HepG2 (cell line): ENCODE measurements around the gene HLF. TPM values are rescaled to one million over a fixed set of nuclear protein-coding genes. Genes with fewer than 3 reads are reported as not detected.

Experiments used
- CHCHD3 ChIP-seq: sonication (generic); formaldehyde crosslinking; IDR thresholded peaks from 2 replicates; pipeline ENCODE4 v1.8.0; 2022; ENCODE audit warnings: mild to moderate bottlenecking, missing genetic modification reagents, moderate library complexity
- MXD4 ChIP-seq: IDR thresholded peaks from 2 replicates; pipeline ENCODE4 v1.6.1; 2016; ENCODE audit warnings: mild to moderate bottlenecking, missing biosample characterization, missing genetic modification reagents
- ZNF879 ChIP-seq: sonication (generic); formaldehyde crosslinking; IDR thresholded peaks from 2 replicates; pipeline ENCODE4 v1.8.1; 2023; ENCODE audit warnings: missing genetic modification reagents
- polyA plus RNA-seq, 8 experiments: library from polyadenylated mRNA; depleted of rRNA in 3 of 8; stranded (reverse) in 7 of 8; unstranded in 1 of 8; fragments of >200 nt; fragmentation: Illumina TruSeq in 4 of 8; extraction: Trizol in 4 of 8; gene quantifications; 2 replicates each; pipeline versions ENCODE4 v1.2.1 to v1.2.3, GENCODE V29; 2011 to 2016; ENCODE audit warnings: low read depth in 4 of 8, missing spikeins in 1 of 8, mixed read lengths in 1 of 8; ENCODE audit not compliant: insufficient read depth in 1 of 8
- total RNA-seq, 5 experiments: library from RNA; depleted of rRNA; stranded (reverse); fragments of >200 nt; fragmentation: Illumina TruSeq; extraction: Trizol; gene quantifications; 2 replicates each; pipeline ENCODE4 v1.2.3, GENCODE V29; 2016; ENCODE audit warnings: low read depth in 1 of 5
- TF ChIP-seq, protein P1 (sequence below): sonication (generic); formaldehyde crosslinking; IDR thresholded peaks from 2 replicates; pipeline ENCODE4 v1.4.0; 2020; ENCODE audit warnings: missing genetic modification reagents

Gene HLF
- total and polyA plus RNA-seq, 2 of the 13 experiments (the other 11 are each of a cell fraction or from before 2014, with no cell fraction given) = 202 to 346 TPM

DNA sequence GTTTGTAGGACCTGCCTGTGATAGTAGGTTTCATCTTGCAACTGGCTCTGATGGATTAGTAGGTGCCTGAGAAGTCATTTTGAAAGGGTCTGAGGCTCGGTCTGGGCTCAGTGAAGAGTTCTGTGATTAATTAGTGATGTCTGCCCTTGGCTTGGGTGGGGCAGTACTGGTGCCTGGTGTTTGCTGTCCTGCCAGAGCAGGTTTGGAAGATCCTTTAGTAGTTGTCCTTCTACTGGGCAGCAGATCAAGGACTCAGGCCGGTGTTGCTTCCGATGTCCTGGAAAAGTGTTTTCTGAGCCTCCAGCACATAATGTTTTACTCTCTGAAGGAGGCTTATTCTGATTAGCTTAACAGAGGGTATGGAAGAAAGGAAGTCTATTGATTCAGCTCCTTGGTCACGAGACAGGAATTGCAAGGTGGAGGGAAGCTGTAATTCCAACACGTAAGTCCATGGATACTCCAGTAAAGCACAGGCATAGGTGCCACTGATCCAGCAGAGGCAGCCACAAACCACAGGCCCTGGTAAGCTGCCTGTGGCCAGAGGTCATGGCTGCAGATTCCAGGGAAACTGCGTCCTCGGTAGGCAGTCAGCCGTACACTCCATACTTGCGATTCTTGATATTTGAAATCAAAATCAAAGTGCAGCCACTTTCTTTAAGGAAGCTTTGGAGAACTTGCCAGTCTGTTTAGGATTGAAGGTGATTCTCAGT is 18.7 kb downstream of the HLF start (continued):
- TF ChIP-seq MXD4 (CRISPR knock-in tag) (0 out of 2 replicates have a peak, but pooled peaks have one; percentile 6), ZNF879 (CRISPR knock-in tag) (no peak), CHCHD3 (CRISPR knock-in tag) (no peak)
- TF ChIP-seq, protein P1, sequence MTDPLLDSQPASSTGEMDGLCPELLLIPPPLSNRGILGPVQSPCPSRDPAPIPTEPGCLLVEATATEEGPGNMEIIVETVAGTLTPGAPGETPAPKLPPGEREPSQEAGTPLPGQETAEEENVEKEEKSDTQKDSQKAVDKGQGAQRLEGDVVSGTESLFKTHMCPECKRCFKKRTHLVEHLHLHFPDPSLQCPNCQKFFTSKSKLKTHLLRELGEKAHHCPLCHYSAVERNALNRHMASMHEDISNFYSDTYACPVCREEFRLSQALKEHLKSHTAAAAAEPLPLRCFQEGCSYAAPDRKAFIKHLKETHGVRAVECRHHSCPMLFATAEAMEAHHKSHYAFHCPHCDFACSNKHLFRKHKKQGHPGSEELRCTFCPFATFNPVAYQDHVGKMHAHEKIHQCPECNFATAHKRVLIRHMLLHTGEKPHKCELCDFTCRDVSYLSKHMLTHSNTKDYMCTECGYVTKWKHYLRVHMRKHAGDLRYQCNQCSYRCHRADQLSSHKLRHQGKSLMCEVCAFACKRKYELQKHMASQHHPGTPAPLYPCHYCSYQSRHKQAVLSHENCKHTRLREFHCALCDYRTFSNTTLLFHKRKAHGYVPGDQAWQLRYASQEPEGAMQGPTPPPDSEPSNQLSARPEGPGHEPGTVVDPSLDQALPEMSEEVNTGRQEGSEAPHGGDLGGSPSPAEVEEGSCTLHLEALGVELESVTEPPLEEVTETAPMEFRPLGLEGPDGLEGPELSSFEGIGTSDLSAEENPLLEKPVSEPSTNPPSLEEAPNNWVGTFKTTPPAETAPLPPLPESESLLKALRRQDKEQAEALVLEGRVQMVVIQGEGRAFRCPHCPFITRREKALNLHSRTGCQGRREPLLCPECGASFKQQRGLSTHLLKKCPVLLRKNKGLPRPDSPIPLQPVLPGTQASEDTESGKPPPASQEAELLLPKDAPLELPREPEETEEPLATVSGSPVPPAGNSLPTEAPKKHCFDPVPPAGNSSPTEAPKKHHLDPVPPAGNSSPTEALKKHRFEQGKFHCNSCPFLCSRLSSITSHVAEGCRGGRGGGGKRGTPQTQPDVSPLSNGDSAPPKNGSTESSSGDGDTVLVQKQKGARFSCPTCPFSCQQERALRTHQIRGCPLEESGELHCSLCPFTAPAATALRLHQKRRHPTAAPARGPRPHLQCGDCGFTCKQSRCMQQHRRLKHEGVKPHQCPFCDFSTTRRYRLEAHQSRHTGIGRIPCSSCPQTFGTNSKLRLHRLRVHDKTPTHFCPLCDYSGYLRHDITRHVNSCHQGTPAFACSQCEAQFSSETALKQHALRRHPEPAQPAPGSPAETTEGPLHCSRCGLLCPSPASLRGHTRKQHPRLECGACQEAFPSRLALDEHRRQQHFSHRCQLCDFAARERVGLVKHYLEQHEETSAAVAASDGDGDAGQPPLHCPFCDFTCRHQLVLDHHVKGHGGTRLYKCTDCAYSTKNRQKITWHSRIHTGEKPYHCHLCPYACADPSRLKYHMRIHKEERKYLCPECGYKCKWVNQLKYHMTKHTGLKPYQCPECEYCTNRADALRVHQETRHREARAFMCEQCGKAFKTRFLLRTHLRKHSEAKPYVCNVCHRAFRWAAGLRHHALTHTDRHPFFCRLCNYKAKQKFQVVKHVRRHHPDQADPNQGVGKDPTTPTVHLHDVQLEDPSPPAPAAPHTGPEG (CRISPR knock-in tag) = peak; percentile 4; the same call in 1 of the 2 replicates
